GM18873 (cell line): ENCODE measurements around the gene GSC.
"Not testable (repeated sequence)": the region's sequence is repeated elsewhere in the genome, so short reads cannot be mapped to it uniquely, and the experiment has no call there.

Source experiments
- ATAC-seq: cut with Tn5 transposase; IDR thresholded peaks from one replicate; pipeline ENCODE4 v1.9.1; 2021; ENCODE audit warnings: mild to moderate bottlenecking, moderate library complexity, moderate number of reproducible peaks; ENCODE audit not compliant: unreplicated experiment, low FRiP score

Gene GSC

GRCh38 chr14:94769391-94770250 is at the start of gene GSC:
GSC (minus strand) TSS chr14:94770113; CDS start chr14:94770015, 98 bp downstream.
- ATAC-seq, result no peak

DNA sequence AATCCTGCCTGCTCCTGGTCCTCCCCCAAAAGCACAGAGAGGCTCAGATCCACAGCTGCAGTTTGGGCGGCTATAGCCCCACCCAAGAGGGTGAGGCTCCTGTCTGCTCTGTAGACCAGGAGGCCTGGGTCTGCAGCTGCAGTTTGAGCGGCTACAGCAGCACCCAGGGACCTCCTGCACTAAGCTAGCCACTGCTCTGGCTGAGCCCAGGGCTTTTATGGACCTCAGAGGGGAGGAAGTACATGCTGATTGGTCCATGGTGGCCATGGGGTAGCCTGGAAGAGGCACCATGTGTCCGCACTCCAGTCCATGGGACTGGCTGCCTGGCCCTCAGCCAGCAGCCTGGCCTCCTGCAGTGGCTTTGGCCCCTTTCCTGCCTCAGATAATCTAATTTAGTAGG is 49.6 kb upstream of the GSC start:
- ATAC-seq, result no peak

DNA sequence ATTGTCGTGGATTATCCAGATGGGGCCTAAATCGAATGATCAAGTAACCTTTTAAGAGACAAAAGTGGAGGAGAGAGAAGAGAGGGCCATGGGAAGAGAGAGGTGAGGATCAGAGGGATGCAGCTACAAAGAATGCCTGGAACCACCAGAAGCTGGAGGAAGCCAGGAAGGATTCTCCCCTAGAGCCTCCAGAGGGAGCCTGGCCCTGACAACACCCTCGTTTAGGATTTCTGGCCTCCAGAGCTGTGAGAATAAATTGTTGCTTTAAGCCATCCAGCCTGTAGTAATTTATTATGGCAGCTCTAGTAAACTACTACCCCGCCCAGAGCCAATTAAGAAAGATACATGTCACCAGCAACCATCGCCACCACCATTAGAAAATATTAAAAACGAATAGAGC is 46.2 kb upstream of the GSC start:
- no peak for ATAC-seq

DNA sequence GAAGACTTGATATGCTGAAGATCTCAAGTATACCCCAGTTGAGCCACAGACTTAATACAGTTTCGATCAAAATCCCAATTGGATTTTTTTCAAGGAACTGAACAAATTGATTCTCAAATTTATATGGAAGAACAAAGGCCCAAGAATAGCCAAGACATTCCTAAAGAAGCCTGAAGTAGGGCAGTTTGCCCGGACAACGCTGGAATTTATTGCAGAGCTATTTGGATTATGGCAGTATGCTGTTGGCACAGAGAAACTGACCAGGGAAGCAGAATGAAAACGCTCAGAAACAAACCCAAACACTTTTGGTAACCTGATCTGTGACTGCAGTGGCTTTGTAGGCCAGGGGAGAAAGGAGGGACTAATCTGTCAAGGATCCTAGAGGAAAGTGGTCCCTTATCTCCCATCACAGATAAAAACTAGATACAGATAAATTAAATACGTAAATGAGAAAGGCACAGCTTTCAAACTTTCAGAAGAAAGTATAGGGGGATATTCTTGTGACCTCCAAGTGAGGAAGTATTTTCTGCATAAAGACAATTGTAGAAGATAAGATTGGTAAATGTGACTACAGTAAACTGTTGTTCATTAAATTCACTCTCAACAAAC is 35.9 kb upstream of the GSC start:
- ATAC-seq, result no peak

GRCh38 chr14:94801225-94801624 is 31.3 kb upstream of the GSC start:
- no peak for ATAC-seq

GRCh38 chr14:94800764-94801163 is 30.9 kb upstream of the GSC start:
- not testable (repeated sequence) for ATAC-seq

GRCh38 chr14:94797887-94798286 is 28.0 kb upstream of the GSC start:
- ATAC-seq, result no peak

DNA sequence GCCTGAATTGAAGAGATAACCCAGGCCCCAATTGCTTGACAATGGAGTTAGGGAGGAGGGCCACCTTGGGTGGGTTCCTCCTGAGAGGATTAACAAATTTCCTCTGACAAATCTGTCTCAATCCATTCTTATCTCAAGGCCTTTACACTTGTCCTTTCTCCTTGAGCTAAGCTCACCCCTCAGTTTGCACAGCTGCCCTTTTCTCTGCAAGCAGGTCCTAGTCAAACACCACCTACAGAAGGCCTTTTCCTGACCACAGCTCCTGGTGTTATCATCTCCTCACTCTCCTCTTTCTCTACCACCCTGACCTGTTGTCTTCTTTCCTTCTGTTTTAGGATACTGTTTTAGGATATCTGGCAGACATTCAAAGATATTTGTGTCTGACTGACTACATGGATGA is 26.4 kb upstream of the GSC start:
- ATAC-seq, result no peak

- ATAC-seq, result no peak
Measured at GRCh38 chr14:94795372-94795771, 25.5 kb upstream of the GSC start.

DNA sequence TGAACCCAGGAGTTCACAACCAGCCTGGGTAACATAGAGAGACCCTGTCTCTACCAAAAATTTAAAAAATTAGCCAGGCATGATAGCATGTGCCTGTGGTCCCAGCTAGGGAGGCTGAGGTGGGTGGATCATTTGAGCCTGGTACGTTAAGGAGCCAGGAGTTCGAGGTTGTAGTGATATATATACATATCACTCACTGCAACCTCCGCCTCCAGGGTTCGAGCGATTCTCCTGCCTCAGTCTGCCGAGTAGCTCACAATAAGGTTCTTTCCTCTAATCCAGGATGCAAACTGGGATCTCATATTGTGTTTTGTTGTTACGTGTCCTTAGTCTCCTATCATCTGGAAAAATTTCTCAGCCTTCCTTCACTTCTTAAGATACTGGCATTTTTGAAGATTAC is 24.0 kb upstream of the GSC start:
- no peak for ATAC-seq

GRCh38 chr14:94787655-94788054 is 17.7 kb upstream of the GSC start:
- no peak for ATAC-seq

DNA sequence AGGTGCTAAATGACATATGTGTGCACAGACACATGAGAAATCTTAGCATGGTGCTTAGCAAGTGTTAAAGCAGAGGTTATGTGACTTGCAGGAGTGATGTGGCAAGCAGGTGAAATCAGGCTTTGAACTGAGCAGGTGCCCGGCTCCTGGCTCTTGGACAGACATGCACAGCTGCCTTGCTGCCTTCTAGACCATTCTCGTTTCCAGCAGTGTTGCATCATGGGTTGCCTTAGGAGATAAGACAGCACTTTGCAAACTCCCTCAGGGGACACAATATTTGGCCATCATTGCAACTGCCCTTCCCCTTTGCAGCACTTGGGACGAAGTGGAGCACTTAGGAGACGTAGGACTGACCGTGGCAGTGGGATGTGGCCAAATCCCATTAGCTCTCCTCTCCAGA is 17.2 kb upstream of the GSC start:
- no peak for ATAC-seq

DNA sequence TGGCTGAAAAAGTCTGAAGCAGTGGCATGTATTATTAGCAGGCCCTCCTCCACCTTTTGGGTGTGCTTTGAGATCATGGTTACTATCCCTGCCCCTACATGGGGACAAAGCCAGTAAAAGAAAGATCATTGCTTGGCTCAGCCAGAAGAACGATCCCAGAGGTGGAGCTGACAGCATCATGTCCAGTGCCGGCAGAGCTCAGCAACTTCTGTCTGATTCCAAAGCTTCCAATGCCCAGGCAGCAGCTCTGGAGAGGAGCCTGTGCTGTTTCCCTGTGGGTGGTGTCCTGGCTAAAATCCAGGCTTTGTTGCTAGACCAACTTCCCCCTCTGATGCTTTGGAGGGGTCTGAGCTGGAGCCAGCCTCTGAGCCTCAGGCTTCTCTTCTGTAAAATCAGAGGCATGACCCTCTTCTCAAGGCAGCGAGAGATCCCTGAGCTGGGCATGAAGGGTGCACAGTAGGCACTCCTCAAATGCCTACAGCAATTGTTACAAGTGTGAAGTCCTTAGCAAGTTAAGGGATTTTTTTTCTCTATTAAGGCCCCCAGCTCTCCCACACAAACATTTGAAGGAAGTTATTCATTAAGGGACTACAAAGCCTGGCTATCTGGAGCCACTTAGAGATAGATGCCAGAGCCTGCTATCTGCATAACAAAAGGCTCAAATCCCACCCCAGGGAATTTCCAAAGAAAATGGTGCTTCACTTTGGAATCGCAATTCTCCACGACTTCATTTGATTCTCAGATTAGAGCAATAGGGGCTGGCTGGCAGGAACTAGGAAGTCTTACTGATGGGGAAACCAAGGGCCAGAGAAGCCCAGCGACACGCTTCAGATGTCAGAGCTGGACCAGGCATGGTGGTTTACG is 10.9 kb upstream of the GSC start:
- ATAC-seq, result no peak

DNA sequence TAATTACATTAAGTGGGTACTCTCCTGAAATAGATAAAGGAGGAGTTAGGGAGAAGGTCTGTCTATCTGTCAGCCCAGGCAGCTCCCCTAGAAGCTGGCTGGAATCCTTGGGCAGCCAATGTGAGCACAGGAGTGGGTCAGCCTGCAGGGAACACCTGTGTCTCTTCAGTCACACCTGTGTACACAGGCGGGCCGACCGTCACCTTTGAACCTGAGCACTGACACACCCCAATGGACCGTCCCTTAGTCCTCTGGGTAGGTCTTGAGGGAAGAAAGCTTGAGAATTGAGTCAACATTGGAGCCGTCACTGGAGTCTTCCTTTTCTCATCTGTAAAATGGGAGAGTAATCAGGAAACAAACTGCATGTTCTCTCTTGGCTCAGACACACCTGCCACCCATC is 9.8 kb upstream of the GSC start:
- no peak for ATAC-seq

- no peak for ATAC-seq
Measured at GRCh38 chr14:94775871-94776210, 5.9 kb upstream of the GSC start.

- no peak for ATAC-seq
Measured at GRCh38 chr14:94775091-94775870, 5.4 kb upstream of the GSC start.

GRCh38 chr14:94774344-94775090 is 4.6 kb upstream of the GSC start:
- ATAC-seq, result no peak

- ATAC-seq, result no peak
Measured at GRCh38 chr14:94773655-94774343, 3.9 kb upstream of the GSC start.

GRCh38 chr14:94773061-94773648 is 3.2 kb upstream of the GSC start:
- no peak for ATAC-seq
